ENCODE results near the gene ZNF580.

- no peak for TF ChIP-seq CTCF (IDR thresholded peaks at IDR 0.05; ENCODE audit: insufficient read depth, low read depth, low read length)
- TF ChIP-seq EZH2 (IDR thresholded peaks at IDR 0.05; ENCODE audit: insufficient read depth, low read length): no peak
Measured at GRCh38 chr19:55643887-55644176, 3.0 kb downstream of the ZNF580 start.
